ENCODE measurements around the gene SYT2. TPM values are rescaled to one million over a fixed set of nuclear protein-coding genes. Genes with fewer than 3 reads are reported as not detected.

The SYT2 gene
- polyA plus RNA-seq, 6 donors from 2014 or later: 0.11 to 0.12 TPM; not detected in 4

- ATAC-seq (ENCODE audit: low read depth in 2 of 2) (no peak), DNase-seq (no peak)
- no peak overlapping the region for H3K27ac Mint-ChIP-seq
- peaks cover 64 to 83% (median 66%) of the 10 kb centered on the region in 3 donors for H3K27me3 Mint-ChIP-seq
- peaks cover 1 to 14% (median 5%) of the 10 kb centered on the region in 7 donors for H3K9me3 Mint-ChIP-seq
- peaks cover 9 to 21% of the 10 kb centered on the region in 2 donors for H3K36me3 Mint-ChIP-seq
- peak overlapping the region in 1 of 8 donors; percentile 59 for H3K4me3 Mint-ChIP-seq
- no peaks in the 10 kb centered on the region for H3K4me1 Mint-ChIP-seq
These were observed 27.8 kb downstream of the SYT2 start for GRCh38 chr1:202682477-202682876.

- Mint-ChIP-seq H3K4me1 (no peaks in the 10 kb centered on the region), H3K27me3 (peaks cover 63 to 81% (median 64%) of the 10 kb centered on the region in 3 donors), H3K36me3 (peaks cover 9 to 25% of the 10 kb centered on the region in 2 donors), H3K4me3 (no peak overlapping the region), H3K27ac (no peak overlapping the region), H3K9me3 (peaks cover 1 to 20% (median 7%) of the 10 kb centered on the region in 7 donors)
- DNase-seq (no peak), ATAC-seq (ENCODE audit: low read depth in 2 of 2) (no peak)
These were observed 28.4 kb downstream of the SYT2 start for GRCh38 chr1:202681736-202682420.

GRCh38 chr1:202680586-202681352 is 29.5 kb downstream of the SYT2 start:
- Mint-ChIP-seq H3K9me3 (peaks cover 1 to 22% (median 9%) of the 10 kb centered on the region in 7 donors), H3K36me3 (peaks cover 9 to 27% of the 10 kb centered on the region in 2 donors), H3K4me3 (no peak overlapping the region), H3K27ac (no peak overlapping the region), H3K27me3 (peaks cover 63 to 81% (median 64%) of the 10 kb centered on the region in 3 donors), H3K4me1 (no peaks in the 10 kb centered on the region)
- DNase-seq (no peak), ATAC-seq (ENCODE audit: low read depth in 2 of 2) (no peak)

GRCh38 chr1:202679406-202680177 is 30.7 kb downstream of the SYT2 start:
- Mint-ChIP-seq H3K27me3 (peaks cover 62 to 80% (median 64%) of the 10 kb centered on the region in 3 donors), H3K27ac (no peak overlapping the region), H3K9me3 (peaks cover 1 to 22% (median 9%) of the 10 kb centered on the region in 7 donors), H3K4me3 (no peak overlapping the region), H3K4me1 (no peaks in the 10 kb centered on the region), H3K36me3 (peaks cover 9 to 27% of the 10 kb centered on the region in 2 donors)
- DNase-seq (no peak), ATAC-seq (ENCODE audit: low read depth in 2 of 2) (no peak)

- Mint-ChIP-seq H3K4me3 (no peak overlapping the region), H3K36me3 (peaks cover 9 to 31% of the 10 kb centered on the region in 2 donors), H3K27me3 (peaks cover 52 to 76% (median 62%) of the 10 kb centered on the region in 3 donors), H3K9me3 (peaks cover 3 to 26% (median 12%) of the 10 kb centered on the region in 7 donors), H3K4me1 (no peaks in the 10 kb centered on the region), H3K27ac (no peak overlapping the region)
- ATAC-seq (ENCODE audit: low read depth in 2 of 2) (no peak), DNase-seq (no peak)
These were observed 32.8 kb downstream of the SYT2 start for GRCh38 chr1:202677433-202677832.

GRCh38 chr1:202673531-202673930 is 36.7 kb downstream of the SYT2 start:
- DNase-seq: no peak
- Mint-ChIP-seq H3K9me3 (peaks cover 4 to 25% (median 11%) of the 10 kb centered on the region in 7 donors), H3K27ac (no peak overlapping the region), H3K4me3 (no peak overlapping the region), H3K4me1 (no peaks in the 10 kb centered on the region), H3K27me3 (peaks cover 33 to 53% (median 46%) of the 10 kb centered on the region in 3 donors), H3K36me3 (peaks cover 4 to 18% of the 10 kb centered on the region in 2 donors)
- no peak for ATAC-seq (ENCODE audit: low read depth in 2 of 2)

- Mint-ChIP-seq H3K27ac (peak overlapping the region in 1 of 6 donors; percentile 68), H3K27me3 (peaks cover 27 to 49% (median 43%) of the 10 kb centered on the region in 3 donors), H3K4me1 (no peaks in the 10 kb centered on the region), H3K4me3 (no peak overlapping the region), H3K36me3 (peaks cover 0 to 8% of the 10 kb centered on the region in 2 donors), H3K9me3 (peaks cover 0 to 9% (median 5%) of the 10 kb centered on the region in 7 donors)
- DNase-seq: no peak
- no peak for ATAC-seq (ENCODE audit: low read depth in 2 of 2)
These were observed 38.9 kb downstream of the SYT2 start for GRCh38 chr1:202671399-202671798.

GRCh38 chr1:202665417-202665816 is 44.8 kb downstream of the SYT2 start:
- no peaks in the 10 kb centered on the region for H3K36me3 Mint-ChIP-seq
- H3K27me3 Mint-ChIP-seq: peaks cover 49 to 67% (median 54%) of the 10 kb centered on the region in 3 donors
- no peak overlapping the region for H3K4me3 Mint-ChIP-seq
- no peak overlapping the region for H3K27ac Mint-ChIP-seq
- ATAC-seq (ENCODE audit: low read depth in 2 of 2) (no peak), DNase-seq (no peak)
- no peaks in the 10 kb centered on the region for H3K9me3 Mint-ChIP-seq
- H3K4me1 Mint-ChIP-seq: no peaks in the 10 kb centered on the region

GRCh38 chr1:202664083-202664482 is 46.2 kb downstream of the SYT2 start:
- peaks cover 56 to 72% (median 58%) of the 10 kb centered on the region in 3 donors for H3K27me3 Mint-ChIP-seq
- no peak for DNase-seq
- no peak overlapping the region for H3K4me3 Mint-ChIP-seq
- H3K27ac Mint-ChIP-seq: no peak overlapping the region
- H3K36me3 Mint-ChIP-seq: no peaks in the 10 kb centered on the region
- H3K9me3 Mint-ChIP-seq: no peaks in the 10 kb centered on the region
- H3K4me1 Mint-ChIP-seq: no peaks in the 10 kb centered on the region
- ATAC-seq (ENCODE audit: low read depth in 2 of 2): no peak

- Mint-ChIP-seq H3K4me3 (no peak overlapping the region), H3K27me3 (peaks cover 54 to 76% (median 63%) of the 10 kb centered on the region in 3 donors), H3K9me3 (peaks cover 0 to 2% (median 0%) of the 10 kb centered on the region in 7 donors), H3K27ac (no peak overlapping the region), H3K36me3 (no peaks in the 10 kb centered on the region), H3K4me1 (no peaks in the 10 kb centered on the region)
- no peak for DNase-seq
- ATAC-seq (ENCODE audit: low read depth in 2 of 2): no peak
These were observed 47.1 kb downstream of the SYT2 start for GRCh38 chr1:202663131-202663530.

GRCh38 chr1:202662081-202662480 is 48.2 kb downstream of the SYT2 start:
- ATAC-seq (ENCODE audit: low read depth in 2 of 2) (no peak), DNase-seq (no peak)
- Mint-ChIP-seq H3K9me3 (peaks cover 0 to 2% (median 0%) of the 10 kb centered on the region in 7 donors), H3K27me3 (peaks cover 52 to 82% (median 62%) of the 10 kb centered on the region in 3 donors), H3K4me1 (no peaks in the 10 kb centered on the region), H3K36me3 (no peaks in the 10 kb centered on the region), H3K27ac (no peak overlapping the region), H3K4me3 (no peak overlapping the region)

GRCh38 chr1:202661136-202661845 is 49.0 kb downstream of the SYT2 start:
- H3K27ac Mint-ChIP-seq: no peak overlapping the region
- peaks cover 55 to 81% (median 61%) of the 10 kb centered on the region in 3 donors for H3K27me3 Mint-ChIP-seq
- no peaks in the 10 kb centered on the region for H3K4me1 Mint-ChIP-seq
- H3K36me3 Mint-ChIP-seq: no peaks in the 10 kb centered on the region
- H3K9me3 Mint-ChIP-seq: peaks cover 0 to 2% (median 0%) of the 10 kb centered on the region in 7 donors
- H3K4me3 Mint-ChIP-seq: no peak overlapping the region
- ATAC-seq (ENCODE audit: low read depth in 2 of 2): peak in 1 of 2 donors; percentile 40
- DNase-seq: no peak

All from naive B cell (primary cell).